ENCODE results near the gene TMEM26.

The TMEM26 gene

DNA sequence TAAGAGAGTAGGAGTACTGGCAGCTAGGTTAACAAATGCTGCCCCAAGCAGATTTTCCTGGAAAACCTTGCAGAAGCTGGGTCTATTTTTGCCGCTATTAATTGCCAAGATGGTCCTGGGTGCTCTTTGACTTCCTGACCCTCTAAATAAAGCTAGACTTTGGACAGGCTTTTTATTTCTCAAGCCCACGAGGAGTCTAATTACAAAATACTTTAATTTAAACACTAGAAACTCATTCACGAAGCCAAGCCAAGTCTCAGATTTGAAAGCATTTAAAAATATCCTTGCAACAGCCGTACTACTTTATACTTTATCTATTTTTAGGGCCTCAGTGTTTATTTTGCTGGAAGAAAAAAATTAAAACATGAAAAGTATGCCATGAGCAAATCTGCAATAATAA, 45.1 kb downstream of the TMEM26 start:
- H3K27me3 ChIP-seq (ENCODE audit: control insufficient read depth in 1 of 2, insufficient read depth in 1 of 2, low read length in 2 of 2): no peaks in the 10 kb centered on the region
- H3K27ac ChIP-seq (ENCODE audit: low read length, poor library complexity, severe bottlenecking): no peak overlapping the region
- H3K4me2 ChIP-seq (ENCODE audit: low read length, poor library complexity, severe bottlenecking): no peak overlapping the region
- no peaks in the 10 kb centered on the region for H3K9me3 ChIP-seq (ENCODE audit: control insufficient read depth, low read length)
- H4K8ac ChIP-seq (ENCODE audit: low read length): no peak overlapping the region
- H3K18ac ChIP-seq (ENCODE audit: low read depth in 1 of 2, low read length in 2 of 2): no peak overlapping the region
- H3K36me3 ChIP-seq (ENCODE audit: control insufficient read depth in 1 of 2, insufficient read depth in 2 of 2, low read depth in 1 of 2, low read length in 2 of 2): no peaks in the 10 kb centered on the region
- H3K4ac ChIP-seq (ENCODE audit: low read depth in 1 of 2, low read length in 2 of 2): no peak overlapping the region
- no peak overlapping the region for H2BK15ac ChIP-seq (ENCODE audit: low read depth, poor library complexity, severe bottlenecking)
- H2BK12ac ChIP-seq (ENCODE audit: low read length in 2 of 2): no peak overlapping the region
- H2BK5ac ChIP-seq (ENCODE audit: low read depth, low read length, poor library complexity, severe bottlenecking): no peak overlapping the region
- H3K14ac ChIP-seq (ENCODE audit: low read length in 2 of 2): no peak overlapping the region
- no peak overlapping the region for H2BK120ac ChIP-seq (ENCODE audit: low read depth, low read length)
- H2AFZ ChIP-seq (ENCODE audit: low read depth, low read length): no peak overlapping the region
- no peak overlapping the region for H2AK5ac ChIP-seq (ENCODE audit: low read length, severe bottlenecking)
- H3K79me1 ChIP-seq (replicated peaks; ENCODE audit: low read length, poor library complexity, severe bottlenecking): no peaks in the 10 kb centered on the region
- no peaks in the 10 kb centered on the region for H3K4me1 ChIP-seq (ENCODE audit: control insufficient read depth, insufficient read depth, low read depth, low read length)
- no peak for DNase-seq
- no peak overlapping the region for H3K23ac ChIP-seq (ENCODE audit: low read length in 2 of 2)
- H4K91ac ChIP-seq (ENCODE audit: low read length): no peak overlapping the region
- 68% methylated on average over 2 of the region's 4 CpGs for WGBS
- no peak overlapping the region for H3K4me3 ChIP-seq (ENCODE audit: insufficient read depth in 1 of 2, low read depth in 1 of 2, low read length in 2 of 2)
- no peak overlapping the region for H3K9ac ChIP-seq (ENCODE audit: low read length)

DNA sequence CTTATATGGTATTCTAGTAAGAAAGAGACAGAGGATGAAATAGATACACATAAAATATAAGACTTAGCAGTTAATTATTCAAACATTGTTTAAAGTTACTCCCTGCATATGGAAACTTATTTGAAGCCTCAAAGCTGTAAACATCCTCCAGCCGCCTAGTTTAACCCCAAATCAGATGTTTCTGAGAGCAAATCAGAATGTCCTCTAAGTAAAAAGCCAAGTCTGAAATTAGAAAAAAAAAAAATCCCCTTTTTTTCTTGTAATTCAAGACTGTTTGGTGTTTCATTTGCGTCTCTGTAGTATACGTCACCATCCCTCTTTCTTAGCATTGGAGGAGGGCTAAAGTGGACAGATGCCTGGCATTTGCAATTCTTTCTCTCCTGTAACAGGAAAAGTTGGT, 46.4 kb downstream of the TMEM26 start:
- DNase-seq: no peak
- Histone ChIP-seq H3K23ac (ENCODE audit: low read length in 2 of 2) (no peak overlapping the region), H2BK5ac (ENCODE audit: low read depth, low read length, poor library complexity, severe bottlenecking) (no peak overlapping the region), H3K9ac (ENCODE audit: low read length) (no peak overlapping the region), H3K27ac (ENCODE audit: low read length, poor library complexity, severe bottlenecking) (no peak overlapping the region), H3K4me3 (ENCODE audit: insufficient read depth in 1 of 2, low read depth in 1 of 2, low read length in 2 of 2) (no peak overlapping the region), H3K4me1 (ENCODE audit: control insufficient read depth, insufficient read depth, low read depth, low read length) (no peaks in the 10 kb centered on the region), H2AFZ (ENCODE audit: low read depth, low read length) (no peak overlapping the region), H3K9me3 (ENCODE audit: control insufficient read depth, low read length) (no peaks in the 10 kb centered on the region), H3K4me2 (ENCODE audit: low read length, poor library complexity, severe bottlenecking) (no peak overlapping the region), H4K8ac (ENCODE audit: low read length) (no peak overlapping the region), H2BK120ac (ENCODE audit: low read depth, low read length) (no peak overlapping the region), H3K14ac (ENCODE audit: low read length in 2 of 2) (no peak overlapping the region), H3K36me3 (ENCODE audit: control insufficient read depth in 1 of 2, insufficient read depth in 2 of 2, low read depth in 1 of 2, low read length in 2 of 2) (no peaks in the 10 kb centered on the region), H3K4ac (ENCODE audit: low read depth in 1 of 2, low read length in 2 of 2) (no peak overlapping the region), H2BK15ac (ENCODE audit: low read depth, poor library complexity, severe bottlenecking) (no peak overlapping the region), H2AK5ac (ENCODE audit: low read length, severe bottlenecking) (no peak overlapping the region), H4K91ac (ENCODE audit: low read length) (no peak overlapping the region), H3K27me3 (ENCODE audit: control insufficient read depth in 1 of 2, insufficient read depth in 1 of 2, low read length in 2 of 2) (no peaks in the 10 kb centered on the region), H3K79me1 (replicated peaks; ENCODE audit: low read length, poor library complexity, severe bottlenecking) (no peaks in the 10 kb centered on the region), H3K18ac (ENCODE audit: low read depth in 1 of 2, low read length in 2 of 2) (no peak overlapping the region), H2BK12ac (ENCODE audit: low read length in 2 of 2) (no peak overlapping the region)
- WGBS: 89% methylated on average over 2 of the region's 3 CpGs

DNA sequence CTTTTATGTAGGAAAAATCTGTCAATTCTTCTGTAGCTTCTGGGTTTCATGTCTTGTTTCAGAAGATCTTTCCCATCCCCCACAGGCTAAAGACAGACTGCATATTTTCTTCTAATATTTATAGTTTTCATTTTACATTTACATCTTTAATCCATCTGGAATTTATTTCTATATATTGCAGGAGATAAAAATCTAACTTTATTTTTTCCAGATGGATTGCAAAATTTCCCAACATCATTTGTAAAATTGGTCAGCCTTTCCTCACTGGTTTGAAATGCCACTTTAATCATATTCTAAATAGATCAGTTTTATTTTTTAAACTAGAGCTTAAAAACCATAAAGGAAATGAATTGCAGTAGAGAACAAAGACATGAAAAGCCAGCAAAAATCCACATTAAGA, 46.9 kb downstream of the TMEM26 start:
- no peak overlapping the region for H3K4me3 ChIP-seq (ENCODE audit: insufficient read depth in 1 of 2, low read depth in 1 of 2, low read length in 2 of 2)
- no peak overlapping the region for H2BK15ac ChIP-seq (ENCODE audit: low read depth, poor library complexity, severe bottlenecking)
- no peaks in the 10 kb centered on the region for H3K4me1 ChIP-seq (ENCODE audit: control insufficient read depth, insufficient read depth, low read depth, low read length)
- H2AK5ac ChIP-seq (ENCODE audit: low read length, severe bottlenecking): no peak overlapping the region
- no peaks in the 10 kb centered on the region for H3K9me3 ChIP-seq (ENCODE audit: control insufficient read depth, low read length)
- H4K91ac ChIP-seq (ENCODE audit: low read length): no peak overlapping the region
- no peak for DNase-seq
- H2BK5ac ChIP-seq (ENCODE audit: low read depth, low read length, poor library complexity, severe bottlenecking): no peak overlapping the region
- no peak overlapping the region for H3K4me2 ChIP-seq (ENCODE audit: low read length, poor library complexity, severe bottlenecking)
- no peak overlapping the region for H3K4ac ChIP-seq (ENCODE audit: low read depth in 1 of 2, low read length in 2 of 2)
- H2AFZ ChIP-seq (ENCODE audit: low read depth, low read length): no peak overlapping the region
- H2BK12ac ChIP-seq (ENCODE audit: low read length in 2 of 2): no peak overlapping the region
- H4K8ac ChIP-seq (ENCODE audit: low read length): no peak overlapping the region
- no peaks in the 10 kb centered on the region for H3K36me3 ChIP-seq (ENCODE audit: control insufficient read depth in 1 of 2, insufficient read depth in 2 of 2, low read depth in 1 of 2, low read length in 2 of 2)
- no peak overlapping the region for H3K14ac ChIP-seq (ENCODE audit: low read length in 2 of 2)
- H3K23ac ChIP-seq (ENCODE audit: low read length in 2 of 2): no peak overlapping the region
- no peak overlapping the region for H3K18ac ChIP-seq (ENCODE audit: low read depth in 1 of 2, low read length in 2 of 2)
- H3K27me3 ChIP-seq (ENCODE audit: control insufficient read depth in 1 of 2, insufficient read depth in 1 of 2, low read length in 2 of 2): no peaks in the 10 kb centered on the region
- no peaks in the 10 kb centered on the region for H3K79me1 ChIP-seq (replicated peaks; ENCODE audit: low read length, poor library complexity, severe bottlenecking)
- H2BK120ac ChIP-seq (ENCODE audit: low read depth, low read length): no peak overlapping the region
- no peak overlapping the region for H3K9ac ChIP-seq (ENCODE audit: low read length)
- H3K27ac ChIP-seq (ENCODE audit: low read length, poor library complexity, severe bottlenecking): no peak overlapping the region

GRCh38 chr10:61404751-61405150, 48.4 kb downstream of the TMEM26 start:
- no peak overlapping the region for H2AFZ ChIP-seq (ENCODE audit: low read depth, low read length)
- no peak overlapping the region for H2BK12ac ChIP-seq (ENCODE audit: low read length in 2 of 2)
- H3K18ac ChIP-seq (ENCODE audit: low read depth in 1 of 2, low read length in 2 of 2): no peak overlapping the region
- no peak overlapping the region for H3K4me2 ChIP-seq (ENCODE audit: low read length, poor library complexity, severe bottlenecking)
- no peaks in the 10 kb centered on the region for H3K27me3 ChIP-seq (ENCODE audit: control insufficient read depth in 1 of 2, insufficient read depth in 1 of 2, low read length in 2 of 2)
- H3K36me3 ChIP-seq (ENCODE audit: control insufficient read depth in 1 of 2, insufficient read depth in 2 of 2, low read depth in 1 of 2, low read length in 2 of 2): no peaks in the 10 kb centered on the region
- no peak overlapping the region for H3K4ac ChIP-seq (ENCODE audit: low read depth in 1 of 2, low read length in 2 of 2)
- H3K27ac ChIP-seq (ENCODE audit: low read length, poor library complexity, severe bottlenecking): no peak overlapping the region
- H4K91ac ChIP-seq (ENCODE audit: low read length): no peak overlapping the region
- H2AK5ac ChIP-seq (ENCODE audit: low read length, severe bottlenecking): no peak overlapping the region
- H4K8ac ChIP-seq (ENCODE audit: low read length): no peak overlapping the region
- H2BK5ac ChIP-seq (ENCODE audit: low read depth, low read length, poor library complexity, severe bottlenecking): no peak overlapping the region
- no peak for DNase-seq
- H3K9ac ChIP-seq (ENCODE audit: low read length): no peak overlapping the region
- H2BK120ac ChIP-seq (ENCODE audit: low read depth, low read length): no peak overlapping the region
- H3K23ac ChIP-seq (ENCODE audit: low read length in 2 of 2): no peak overlapping the region
- H3K14ac ChIP-seq (ENCODE audit: low read length in 2 of 2): no peak overlapping the region
- H3K9me3 ChIP-seq (ENCODE audit: control insufficient read depth, low read length): no peaks in the 10 kb centered on the region
- no peak overlapping the region for H2BK15ac ChIP-seq (ENCODE audit: low read depth, poor library complexity, severe bottlenecking)
- H3K4me3 ChIP-seq (ENCODE audit: insufficient read depth in 1 of 2, low read depth in 1 of 2, low read length in 2 of 2): no peak overlapping the region
- no peaks in the 10 kb centered on the region for H3K4me1 ChIP-seq (ENCODE audit: control insufficient read depth, insufficient read depth, low read depth, low read length)
- no peaks in the 10 kb centered on the region for H3K79me1 ChIP-seq (replicated peaks; ENCODE audit: low read length, poor library complexity, severe bottlenecking)
